GF-D8 (cell line): Measurements from ENCODE around the gene MEOX1.

Experiments
- DNase-seq: peaks from one replicate; lab custom pipeline; 2025; lab: John Stamatoyannopoulos, UW

The MEOX1 gene

GRCh38 chr17:43655693-43656255 lies 5.9 kb downstream of the MEOX1 start:
- DNase-seq, result no peak

GRCh38 chr17:43652124-43652480 lies 9.6 kb downstream of the MEOX1 start:
- no peak for DNase-seq

- no peak for DNase-seq
Observed at GRCh38 chr17:43650471-43650870, 11.3 kb downstream of the MEOX1 start.

GRCh38 chr17:43648916-43649315 lies 12.8 kb downstream of the MEOX1 start:
- DNase-seq, result no peak

GRCh38 chr17:43645765-43646481 lies 15.8 kb downstream of the MEOX1 start:
- no peak for DNase-seq

- DNase-seq, result no peak
Observed at GRCh38 chr17:43645450-43645764, 16.3 kb downstream of the MEOX1 start.

- DNase-seq, result no peak
Observed at GRCh38 chr17:43644081-43644480, 17.6 kb downstream of the MEOX1 start.

GRCh38 chr17:43641416-43641815 lies 20.3 kb downstream of the MEOX1 start:
- no peak for DNase-seq

GRCh38 chr17:43640491-43641252 lies 21.1 kb downstream of the MEOX1 start:
- no peak for DNase-seq

GRCh38 chr17:43637563-43638323 lies 24.0 kb downstream of the MEOX1 start:
- DNase-seq, result no peak

GRCh38 chr17:43636426-43636825 lies 25.3 kb downstream of the MEOX1 start:
- DNase-seq, result no peak

GRCh38 chr17:43634591-43635125 lies 27.1 kb downstream of the MEOX1 start:
- DNase-seq, result no peak

GRCh38 chr17:43632221-43632620 lies 29.5 kb downstream of the MEOX1 start:
- DNase-seq, result no peak

GRCh38 chr17:43631429-43631828 lies 30.3 kb downstream of the MEOX1 start:
- no peak for DNase-seq

GRCh38 chr17:43628089-43628650 lies 33.6 kb downstream of the MEOX1 start:
- no peak for DNase-seq

GRCh38 chr17:43627653-43628052 lies 34.1 kb downstream of the MEOX1 start:
- no peak for DNase-seq

GRCh38 chr17:43626023-43626422 lies 35.7 kb downstream of the MEOX1 start:
- DNase-seq, result no peak

- no peak for DNase-seq
Observed at GRCh38 chr17:43625606-43626005, 36.1 kb downstream of the MEOX1 start.

GRCh38 chr17:43620581-43620980 lies 41.1 kb downstream of the MEOX1 start:
- DNase-seq, result no peak

- no peak for DNase-seq
Observed at GRCh38 chr17:43620147-43620546, 41.6 kb downstream of the MEOX1 start.

- no peak for DNase-seq
Observed at GRCh38 chr17:43619705-43620104, 42.0 kb downstream of the MEOX1 start.

GRCh38 chr17:43618276-43618675 lies 43.4 kb downstream of the MEOX1 start:
- DNase-seq, result no peak
